ENCODE results near the gene PIAS2.

The PIAS2 gene

GRCh38 chr18:46794607-46795006, 122.7 kb downstream of the PIAS2 start:
- DNase-seq, result no peak
- Histone ChIP-seq H3K9me3 (ENCODE audit: severe bottlenecking) (peaks cover 2% of the 10 kb centered on the region), H3K4me3 (ENCODE audit: low read depth, low read length) (no peak overlapping the region), H3K36me3 (no peaks in the 10 kb centered on the region), H3K27ac (no peak overlapping the region), H3K27me3 (ENCODE audit: insufficient read depth, low read depth, severe bottlenecking) (no peaks in the 10 kb centered on the region)
- TF ChIP-seq CTCF (IDR thresholded peaks at IDR 0.05; ENCODE audit: low read depth, low read length), result no peak

- no peak overlapping the region for H3K4me3 ChIP-seq (ENCODE audit: low read depth, low read length)
- no peaks in the 10 kb centered on the region for H3K36me3 ChIP-seq
- peaks cover 2% of the 10 kb centered on the region for H3K9me3 ChIP-seq (ENCODE audit: severe bottlenecking)
- H3K27me3 ChIP-seq (ENCODE audit: insufficient read depth, low read depth, severe bottlenecking), result no peaks in the 10 kb centered on the region
- peak; percentile 33 for DNase-seq
- no peak overlapping the region for H3K27ac ChIP-seq
- TF ChIP-seq CTCF (IDR thresholded peaks at IDR 0.05; ENCODE audit: low read depth, low read length), result peak; percentile 54
Measured at GRCh38 chr18:46793565-46793964, 123.7 kb downstream of the PIAS2 start.

- Histone ChIP-seq H3K27ac (no peak overlapping the region), H3K4me3 (ENCODE audit: low read depth, low read length) (no peak overlapping the region), H3K27me3 (ENCODE audit: insufficient read depth, low read depth, severe bottlenecking) (no peaks in the 10 kb centered on the region), H3K36me3 (no peaks in the 10 kb centered on the region), H3K9me3 (ENCODE audit: severe bottlenecking) (peaks cover 11% of the 10 kb centered on the region)
- DNase-seq, result no peak
- TF ChIP-seq CTCF (IDR thresholded peaks at IDR 0.05; ENCODE audit: low read depth, low read length), result no peak
Measured at GRCh38 chr18:46789088-46789487, 128.2 kb downstream of the PIAS2 start.

- H3K27ac ChIP-seq, result no peak overlapping the region
- H3K27me3 ChIP-seq (ENCODE audit: insufficient read depth, low read depth, severe bottlenecking), result no peaks in the 10 kb centered on the region
- H3K4me3 ChIP-seq (ENCODE audit: low read depth, low read length), result no peak overlapping the region
- TF ChIP-seq CTCF (IDR thresholded peaks at IDR 0.05; ENCODE audit: low read depth, low read length), result no peak
- H3K36me3 ChIP-seq, result no peaks in the 10 kb centered on the region
- no peak for DNase-seq
- H3K9me3 ChIP-seq (ENCODE audit: severe bottlenecking), result peaks cover 11% of the 10 kb centered on the region
Measured at GRCh38 chr18:46787674-46788073, 129.6 kb downstream of the PIAS2 start.

- peak; percentile 8; the same call in 1 of the 2 replicates for TF ChIP-seq CTCF (IDR thresholded peaks at IDR 0.05; ENCODE audit: low read depth, low read length)
- Histone ChIP-seq H3K9me3 (ENCODE audit: severe bottlenecking) (no peaks in the 10 kb centered on the region), H3K4me3 (ENCODE audit: low read depth, low read length) (no peak overlapping the region), H3K27ac (no peak overlapping the region), H3K27me3 (ENCODE audit: insufficient read depth, low read depth, severe bottlenecking) (no peaks in the 10 kb centered on the region), H3K36me3 (no peaks in the 10 kb centered on the region)
- DNase-seq, result no peak
Measured at GRCh38 chr18:46772357-46772756, 144.9 kb downstream of the PIAS2 start.

GRCh38 chr18:46771141-46771540, 146.2 kb downstream of the PIAS2 start:
- no peak for TF ChIP-seq CTCF (IDR thresholded peaks at IDR 0.05; ENCODE audit: low read depth, low read length)
- Histone ChIP-seq H3K9me3 (ENCODE audit: severe bottlenecking) (no peaks in the 10 kb centered on the region), H3K27me3 (ENCODE audit: insufficient read depth, low read depth, severe bottlenecking) (no peaks in the 10 kb centered on the region), H3K4me3 (ENCODE audit: low read depth, low read length) (no peak overlapping the region), H3K36me3 (no peaks in the 10 kb centered on the region), H3K27ac (no peak overlapping the region)
- DNase-seq, result no peak
